K562 (cell line): ENCODE results near the gene PYY. TPM values are rescaled to one million over a fixed set of nuclear protein-coding genes. Genes with fewer than 3 reads are reported as not detected.

Experiments used
- ARID3A ChIP-seq: IDR thresholded peaks from 2 replicates; pipeline ENCODE4 v1.6.1; 2012; ENCODE audit warnings: low read depth, low read length, improper control_type of control experiment, borderline replicate concordance
- ATF4 ChIP-seq: fragments of 450-650 bp; formaldehyde crosslinking; IDR thresholded peaks from 2 replicates; pipeline ENCODE4 v1.4.0; 2022; ENCODE audit warnings: mild to moderate bottlenecking, moderate library complexity
- GTF3C2 ChIP-seq: IDR thresholded peaks from 3 replicates; pipeline ENCODE4 v1.6.1; 2011; ENCODE audit warnings: borderline replicate concordance, mild to moderate bottlenecking, moderate library complexity; ENCODE audit not compliant: insufficient read length; ENCODE audit errors: extremely low read depth
- HMG20B ChIP-seq: fragments of 250-450 bp; sonication (Bioruptor Pico); IDR thresholded peaks from 2 replicates; pipeline ENCODE4 v1.5.0; 2021; ENCODE audit warnings: mild to moderate bottlenecking
- KLF13 ChIP-seq: fragments of 450-650 bp; IDR thresholded peaks from 2 replicates; pipeline ENCODE4 v1.6.1; 2016; ENCODE audit warnings: missing genetic modification characterization, low read depth, mild to moderate bottlenecking, missing compliant biosample characterization, moderate library complexity, borderline replicate concordance
- ZNF12 ChIP-seq: sonication (generic); formaldehyde crosslinking; IDR thresholded peaks from 2 replicates; pipeline ENCODE4 v1.4.0; 2020; ENCODE audit warnings: mild to moderate bottlenecking, missing genetic modification reagents
- ZNF280B ChIP-seq: fragments of 250-450 bp; sonication (Bioruptor Pico); IDR thresholded peaks from 2 replicates; pipeline ENCODE4 v1.5.1; 2021; ENCODE audit warnings: mild to moderate bottlenecking
- ZNF41 ChIP-seq: fragments of 250-450 bp; sonication (Bioruptor Pico); conservative IDR thresholded peaks from 2 replicates; pipeline ENCODE4 v1.4.0; 2020; ENCODE audit warnings: mild to moderate bottlenecking
- polyA plus RNA-seq, 8 experiments: library from polyadenylated mRNA; depleted of rRNA in 4 of 8; stranded (reverse) in 5 of 8; unstranded in 3 of 8; fragments of >200 nt; fragmentation: Nextera tagmentation in 2 of 8; fragmentation: Illumina TruSeq in 1 of 8; extraction: Ambion mirVana in 2 of 8; extraction: Trizol in 1 of 8; gene quantifications; 2 replicates each; pipeline versions ENCODE4 v1.2.1 to v1.2.3, GENCODE V29; 2011 to 2014; ENCODE audit warnings: inconsistent platforms in 1 of 8, missing spikeins in 1 of 8
- total RNA-seq, 7 experiments: library from RNA; depleted of rRNA in 6 of 7; stranded (reverse); fragments of >200 nt in 6 of 7; fragmentation: Illumina TruSeq in 2 of 7; extraction: Trizol in 2 of 7; gene quantifications; 2 replicates each; pipeline versions ENCODE4 v1.2.1 to v1.2.3, GENCODE V29; 2011 to 2021; ENCODE audit warnings: low replicate concordance in 1 of 7

Gene PYY
- total and polyA plus RNA-seq, 9 of the 15 experiments (the other 6 are each of a cell fraction or from before 2014, with no cell fraction given) = not detected

GRCh38 chr17:43983515-43984411 lies 30.0 kb upstream of the PYY start (continued):
- TF ChIP-seq ARID3A = no peak
- TF ChIP-seq GTF3C2 = no peak
- 0 out of 2 replicates have a peak, but pooled peaks have one; percentile 60 for TF ChIP-seq ZNF12 (CRISPR knock-in tag)
- no peak for TF ChIP-seq ZNF41 (CRISPR knock-in tag)
- TF ChIP-seq ATF4 (CRISPR knock-in tag) = no peak
- no peak for TF ChIP-seq HMG20B
- no peak for TF ChIP-seq ZNF280B
- TF ChIP-seq KLF13 (tag) = no peak
